Endothelial cell of umbilical vein (primary cell): ENCODE measurements around the gene GRIA3. TPM values are rescaled to one million over a fixed set of nuclear protein-coding genes. Genes with fewer than 3 reads are reported as not detected.

ENCODE experiments used
- BruUV-seq: library from RNA; stranded (reverse); fragments of 400-500 nt; replicated peaks from 2 replicates; lab custom pipeline; 2021; lab: Mats Ljungman, UMichigan
- CTCF ChIA-PET: fragments of 300-600, 350-600 bp; sonication (Branson Sonifier 250); formaldehyde crosslinking; loops from one replicate; lab custom pipeline; 2021; ENCODE audit warnings: antibody characterized with exemption, inconsistent platforms; lab: Charles Lee
- POLR2A ChIA-PET: fragments of 300-600, 350-600 bp; sonication (Branson Sonifier 250); formaldehyde crosslinking; loops from one replicate; lab custom pipeline; 2021; ENCODE audit warnings: antibody characterized with exemption, inconsistent platforms; lab: Charles Lee
- DNase-seq: peaks from one replicate; pipeline ENCODE4 v3.0.0-alpha.2; 2011; ENCODE audit warnings: low read depth, low spot score
- FAIRE-seq: peaks from 2 replicates; lab custom pipeline; 2011; peaks lifted over from hg19 to GRCh38; lab: Jason Lieb, UNC
- H2AFZ ChIP-seq: 2 replicates; pipeline ENCODE4 v1.6.0; 2012; ENCODE audit warnings: low read depth, low read length, control low read depth, inconsistent platforms
- H3K27ac ChIP-seq: 2 replicates; pipeline ENCODE4 v1.5.1; 2011; ENCODE audit warnings: low read depth, mild to moderate bottlenecking, control low read depth, low read length, moderate library complexity; ENCODE audit not compliant: insufficient read depth
- H3K27me3 ChIP-seq, 2 experiments: 2 replicates each; pipeline versions ENCODE4 v1.6.0 to v1.6.1; 2011; ENCODE audit warnings: low read length in 2 of 2, mixed read lengths in 1 of 2; ENCODE audit not compliant: control insufficient read depth in 2 of 2, insufficient read depth in 2 of 2
- H3K36me3 ChIP-seq, 2 experiments: 2 replicates in 1 of 2; 3 replicates in 1 of 2; pipeline ENCODE4 v1.5.1; 2011; ENCODE audit warnings: low read length in 2 of 2, mild to moderate bottlenecking in 1 of 2, moderate library complexity in 1 of 2; ENCODE audit not compliant: control insufficient read depth in 2 of 2, insufficient read depth in 2 of 2; ENCODE audit errors: extremely low read depth in 1 of 2
- H3K4me1 ChIP-seq: 3 replicates; pipeline ENCODE4 v1.5.1; 2011; ENCODE audit warnings: mild to moderate bottlenecking, low read length; ENCODE audit not compliant: control insufficient read depth, insufficient read depth; ENCODE audit errors: extremely low read depth
- H3K4me2 ChIP-seq: 2 replicates; pipeline ENCODE4 v1.6.1; 2011; ENCODE audit warnings: low read length, control low read depth, mixed read lengths; ENCODE audit not compliant: insufficient read depth
- H3K4me3 ChIP-seq, 3 experiments: fragments of 200-600 bp in 1 of 3; sonication (generic), shearing (Covaris generic) in 1 of 3; replicated peaks in 1 of 3; 2 replicates each; pipeline ENCODE4 v1.5.1; 2011 to 2016; ENCODE audit warnings: control low read depth in 3 of 3, low read length in 3 of 3, mild to moderate bottlenecking in 2 of 3, inconsistent platforms in 1 of 3, low read depth in 1 of 3, moderate library complexity in 1 of 3; ENCODE audit not compliant: insufficient read depth in 1 of 3
- H3K79me2 ChIP-seq: 2 replicates; pipeline ENCODE4 v1.6.0; 2012; ENCODE audit warnings: low read length, inconsistent platforms; ENCODE audit not compliant: control insufficient read depth, insufficient read depth
- H3K9ac ChIP-seq: replicated peaks from 2 replicates; pipeline ENCODE3; 2011; ENCODE audit warnings: low read length, control low read depth; ENCODE audit not compliant: insufficient read depth; ENCODE audit errors: extremely low read depth
- H3K9me1 ChIP-seq: replicated peaks from 3 replicates; pipeline ENCODE4 v1.6.0; 2011; ENCODE audit warnings: mild to moderate bottlenecking, low read length; ENCODE audit not compliant: control insufficient read depth, insufficient read depth; ENCODE audit errors: extremely low read depth
- H3K9me3 ChIP-seq: replicated peaks from 2 replicates; pipeline ENCODE4 v1.5.1; 2012; ENCODE audit warnings: low read length, inconsistent platforms; ENCODE audit not compliant: control insufficient read depth, insufficient read depth
- H4K20me1 ChIP-seq: replicated peaks from 2 replicates; pipeline ENCODE3; 2011; ENCODE audit warnings: mild to moderate bottlenecking, low read length; ENCODE audit not compliant: control insufficient read depth, insufficient read depth; ENCODE audit errors: extremely low read depth
- CTCF ChIP-seq, 2 donors: IDR thresholded peaks; 1 replicate in 1 of 2; 2 replicates in 1 of 2; pipeline ENCODE4 v1.5.1; 2011; ENCODE audit warnings: low read length in 2 of 2, mild to moderate bottlenecking in 2 of 2, moderate library complexity in 2 of 2, control low read depth in 1 of 2, inconsistent platforms in 1 of 2, low read depth in 1 of 2; ENCODE audit not compliant: insufficient read depth in 1 of 2; ENCODE audit errors: extremely low read depth in 1 of 2
- EZH2 ChIP-seq: IDR thresholded peaks from 2 replicates; pipeline ENCODE4 v1.6.1; 2012; ENCODE audit warnings: borderline replicate concordance, low read depth, mild to moderate bottlenecking, moderate library complexity, low read length, inconsistent platforms; ENCODE audit not compliant: severe bottlenecking
- FOS ChIP-seq: IDR thresholded peaks from 2 replicates; pipeline ENCODE4 v1.6.1; 2011; ENCODE audit warnings: mild to moderate bottlenecking, low read length, moderate library complexity, borderline replicate concordance; ENCODE audit not compliant: insufficient read depth
- GATA2 ChIP-seq: IDR thresholded peaks from 2 replicates; pipeline ENCODE4 v1.7.0; 2011; ENCODE audit warnings: low read depth, mild to moderate bottlenecking, moderate library complexity, mixed read lengths, low read length; ENCODE audit not compliant: insufficient read length, insufficient read depth
- JUN ChIP-seq: IDR thresholded peaks from 2 replicates; pipeline ENCODE4 v1.6.1; 2011; ENCODE audit warnings: borderline replicate concordance, low read depth; ENCODE audit not compliant: insufficient read length, insufficient read depth
- MYC ChIP-seq: IDR thresholded peaks from one replicate; pipeline ENCODE4 v1.6.1; 2011; ENCODE audit warnings: mild to moderate bottlenecking, low read depth, low read length
- POLR2A ChIP-seq: IDR thresholded peaks from 2 replicates; pipeline ENCODE4 v1.6.1; 2012; ENCODE audit warnings: low read depth, mild to moderate bottlenecking, control low read depth, low read length
- POLR2AphosphoS5 ChIP-seq: IDR thresholded peaks from 2 replicates; pipeline ENCODE4 v1.6.1; 2012; ENCODE audit warnings: low read depth, mild to moderate bottlenecking, control low read depth, low read length, moderate library complexity; ENCODE audit not compliant: insufficient read depth
- dilution Hi-C: fragments of 300-500 bp; cut with MboI; formaldehyde crosslinking; loops from one replicate; pipeline ENCODE4 v1.15.0; 2019; ENCODE audit warnings: low sequenced_read_pairs; ENCODE audit not compliant: extremely low pct_ligation_motif_present
- intact Hi-C: fragments of 100-400 bp; cut with micrococcal nuclease; formaldehyde crosslinking; loops from one replicate; pipeline ENCODE4 v1.10.0; 2022
- polyA plus RNA-seq, 4 experiments: library from polyadenylated mRNA; depleted of rRNA in 3 of 4; stranded (reverse) in 3 of 4; unstranded in 1 of 4; fragments of >200 nt; gene quantifications; 2 replicates each; pipeline versions ENCODE4 v1.2.1 to v1.2.3, GENCODE V29; 2011 to 2012; ENCODE audit warnings: missing spikeins in 1 of 4
- total RNA-seq: library from RNA; stranded (reverse); gene quantifications from 2 replicates; pipeline ENCODE4 v1.2.3, GENCODE V29; 2021
- TF ChIP-seq, protein P1 (sequence below): IDR thresholded peaks from 2 replicates; pipeline ENCODE4 v1.6.1; 2011; ENCODE audit not compliant: insufficient read depth, insufficient read length

GRIA3 gene
- total and polyA plus RNA-seq, 2 donors (not counting 3 experiments of a cell fraction or from before 2014, with no cell fraction given) = not detected

DNA sequence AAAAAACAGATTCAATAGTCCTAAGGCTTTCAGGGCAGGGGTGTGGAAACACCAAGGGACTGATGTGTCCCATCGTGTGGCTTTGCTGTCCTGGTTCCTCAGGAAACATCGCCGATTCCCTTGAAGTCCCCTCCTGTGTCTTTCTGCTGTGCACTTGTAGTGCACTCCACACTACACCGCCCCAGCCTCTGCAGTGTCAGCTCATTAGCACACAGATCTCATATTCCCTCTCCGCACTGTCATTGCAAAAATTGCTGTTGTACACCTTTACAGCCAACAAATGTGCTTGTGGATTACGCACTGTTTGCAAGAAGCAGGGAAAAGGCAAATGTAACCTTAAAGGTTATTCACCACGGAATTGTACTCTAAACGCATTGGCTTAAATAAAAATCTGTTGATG is 5.3 kb downstream of the GRIA3 start:
- BruUV-seq = no TSS peak
- Histone ChIP-seq H3K36me3 (no peaks in the 10 kb centered on the region), H3K9me3 (no peaks in the 10 kb centered on the region), H2AFZ (no peak overlapping the region), H4K20me1 (no peaks in the 10 kb centered on the region), H3K4me3 (no peak overlapping the region), H3K9ac (no peak overlapping the region), H3K27ac (no peak overlapping the region), H3K9me1 (no peaks in the 10 kb centered on the region), H3K27me3 (no peaks in the 10 kb centered on the region), H3K4me2 (no peak overlapping the region), H3K79me2 (no peaks in the 10 kb centered on the region), H3K4me1 (no peaks in the 10 kb centered on the region)
- FAIRE-seq (no peak), DNase-seq (no peak)
- CTCF ChIA-PET = no interaction called here
- intact Hi-C loops = no loop called here
- dilution Hi-C loops = no loop called here
- no peak for TF ChIP-seq POLR2AphosphoS5
- no peak for TF ChIP-seq MYC
- no peak for TF ChIP-seq GATA2
- TF ChIP-seq FOS = no peak
- TF ChIP-seq POLR2A = no peak
- no peak for TF ChIP-seq EZH2
- TF ChIP-seq JUN = no peak
- TF ChIP-seq, protein P1, sequence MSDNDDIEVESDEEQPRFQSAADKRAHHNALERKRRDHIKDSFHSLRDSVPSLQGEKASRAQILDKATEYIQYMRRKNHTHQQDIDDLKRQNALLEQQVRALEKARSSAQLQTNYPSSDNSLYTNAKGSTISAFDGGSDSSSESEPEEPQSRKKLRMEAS = no peak
- TF ChIP-seq CTCF (IDR thresholded peaks at IDR 0.05; ENCODE audit: extremely low read depth in 1 of 2, insufficient read depth in 1 of 2, low read depth in 1 of 2, low read length in 2 of 2) = no peak
- POLR2A ChIA-PET = no interaction called here
